Muscle of leg (tissue), 11 donors: Measurements from ENCODE around the gene CPNE5. TPM values are rescaled to one million over a fixed set of nuclear protein-coding genes. Genes with fewer than 3 reads are reported as not detected.

Source experiments
- DNase-seq: peaks from one replicate; pipeline ENCODE4 v3.0.0; 2013
- H3K27ac ChIP-seq: one replicate; pipeline ENCODE4 v1.5.1; 2013; ENCODE audit warnings: mild to moderate bottlenecking, low read length, control low read depth
- H3K27me3 ChIP-seq: one replicate; pipeline ENCODE4 v1.6.1; 2013; ENCODE audit warnings: low read length; ENCODE audit not compliant: control insufficient read depth, insufficient read depth
- H3K36me3 ChIP-seq: one replicate; pipeline ENCODE4 v1.6.1; 2013; ENCODE audit warnings: low read length; ENCODE audit not compliant: control insufficient read depth, insufficient read depth
- H3K4me1 ChIP-seq: one replicate; pipeline ENCODE4 v1.6.1; 2013; ENCODE audit warnings: low read length; ENCODE audit not compliant: control insufficient read depth, insufficient read depth
- H3K4me3 ChIP-seq: one replicate; pipeline ENCODE4 v1.5.1; 2013; ENCODE audit warnings: low read length, control low read depth
- H3K9me3 ChIP-seq: replicated peaks from 2 replicates; pipeline ENCODE4 v1.6.1; 2013; ENCODE audit warnings: low read depth, low read length; ENCODE audit not compliant: control insufficient read depth
- WGBS: methylation state at CpG from one replicate; pipeline ENCODE4 v1.1.5; 2013; ENCODE audit warnings: missing lambda C conversion rate; ENCODE audit not compliant: insufficient coverage; 5-methylcytosine and 5-hydroxymethylcytosine counted together
- polyA plus RNA-seq, 8 donors: library from polyadenylated mRNA; unstranded; fragments of 120-200 nt; gene quantifications; one replicate each; pipeline versions ENCODE4 v1.2.1 to v1.2.3, GENCODE V29; 2013; ENCODE audit warnings: inconsistent platforms in 1 of 8, low replicate concordance in 1 of 8; ENCODE audit not compliant: insufficient read length in 8 of 8, insufficient read depth in 1 of 8
- total RNA-seq: library from RNA; stranded (reverse); fragments of 120-200 nt; gene quantifications from one replicate; pipeline ENCODE4 v1.2.4, GENCODE V29; 2013

The CPNE5 gene
- total and polyA plus RNA-seq, 9 donors, result 4.9 to 17.8 (median 8.2) TPM

GRCh38 chr6:36847152-36847551 is 7.9 kb upstream of the CPNE5 start:
- WGBS, result 92% methylated on average over 2 of the region's 4 CpGs
- H3K9me3 ChIP-seq, result no peaks in the 10 kb centered on the region
- DNase-seq, result no peak
- no peak overlapping the region for H3K27ac ChIP-seq
- peaks cover 60% of the 10 kb centered on the region for H3K4me1 ChIP-seq
- no peaks in the 10 kb centered on the region for H3K36me3 ChIP-seq
- no peaks in the 10 kb centered on the region for H3K27me3 ChIP-seq
- no peak overlapping the region for H3K4me3 ChIP-seq

DNA sequence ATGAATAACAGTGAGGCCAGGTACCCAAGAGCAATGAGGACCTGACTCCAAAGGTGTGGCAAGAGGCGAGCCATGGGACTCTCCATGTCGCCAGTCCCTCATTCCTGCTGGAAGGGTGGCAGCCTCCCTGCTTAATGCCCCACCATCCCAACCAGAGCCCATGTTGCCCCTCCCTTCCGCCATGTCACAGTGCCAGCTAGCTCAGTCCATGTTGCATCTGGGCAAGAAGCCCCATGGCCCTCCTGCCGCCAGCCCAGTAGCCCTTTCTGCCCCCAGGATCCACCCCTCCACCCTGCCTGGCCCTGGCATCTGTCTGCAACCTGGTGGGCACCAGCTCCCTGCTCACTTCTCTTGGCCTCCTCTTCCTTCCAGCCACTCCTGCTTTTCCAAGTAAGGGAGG is 6.0 kb upstream of the CPNE5 start:
- Histone ChIP-seq H3K27ac (peak overlapping the region; percentile 79), H3K9me3 (no peaks in the 10 kb centered on the region), H3K36me3 (no peaks in the 10 kb centered on the region), H3K27me3 (peaks cover 2% of the 10 kb centered on the region), H3K4me3 (no peak overlapping the region), H3K4me1 (peaks cover 71% of the 10 kb centered on the region)
- 94% methylated on average over 4 of the region's 4 CpGs for WGBS
- DNase-seq, result no peak

GRCh38 chr6:36844232-36845170 is 5.3 kb upstream of the CPNE5 start:
- Histone ChIP-seq H3K36me3 (no peaks in the 10 kb centered on the region), H3K27ac (peak overlapping the region; percentile 79), H3K27me3 (peaks cover 5% of the 10 kb centered on the region), H3K4me1 (peaks cover 67% of the 10 kb centered on the region), H3K9me3 (no peaks in the 10 kb centered on the region), H3K4me3 (no peak overlapping the region)
- WGBS, result 72% methylated on average over 7 of the region's 19 CpGs
- no peak for DNase-seq

DNA sequence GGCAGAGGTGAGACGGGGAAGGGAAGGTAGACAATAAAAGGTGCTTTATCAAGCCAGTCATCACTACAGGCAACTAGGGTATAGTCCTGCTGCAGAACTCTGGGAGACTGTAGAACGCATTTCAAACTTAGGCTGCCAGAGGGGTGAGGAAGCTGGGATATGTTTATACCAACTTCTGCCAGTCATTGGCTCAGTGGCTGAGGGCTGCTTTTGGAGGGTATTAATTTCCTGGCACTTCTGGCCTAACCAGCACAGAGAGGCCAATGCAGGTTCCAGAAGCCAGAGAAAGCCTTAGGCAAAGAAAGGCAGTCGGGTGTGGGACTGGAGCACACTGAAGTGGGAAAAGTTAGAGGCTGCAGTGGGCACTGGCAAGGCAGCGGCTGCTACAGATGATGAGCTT is 3.9 kb upstream of the CPNE5 start:
- WGBS, result 81% methylated on average over 3 of the region's 4 CpGs

GRCh38 chr6:36841756-36842155 is 2.5 kb upstream of the CPNE5 start:
- DNase-seq, result no peak
- H3K27me3 ChIP-seq, result peaks cover 20% of the 10 kb centered on the region
- peaks cover 68% of the 10 kb centered on the region for H3K4me1 ChIP-seq
- H3K36me3 ChIP-seq, result no peaks in the 10 kb centered on the region
- no peaks in the 10 kb centered on the region for H3K9me3 ChIP-seq
- 60% methylated on average over 1 of the region's 2 CpGs for WGBS
- H3K4me3 ChIP-seq, result no peak overlapping the region
- H3K27ac ChIP-seq, result no peak overlapping the region

More for the DNA sequence above, 3.9 kb upstream of the CPNE5 start:
- Histone ChIP-seq H3K9me3 (no peaks in the 10 kb centered on the region), H3K4me3 (no peak overlapping the region), H3K27me3 (peaks cover 16% of the 10 kb centered on the region), H3K27ac (peak overlapping the region; percentile 79), H3K4me1 (peaks cover 66% of the 10 kb centered on the region), H3K36me3 (no peaks in the 10 kb centered on the region)
- DNase-seq, result no peak

GRCh38 chr6:36840432-36841403 is 1.5 kb upstream of the CPNE5 start:
- Histone ChIP-seq H3K9me3 (no peaks in the 10 kb centered on the region), H3K27me3 (peaks cover 20% of the 10 kb centered on the region), H3K27ac (peak overlapping the region; percentile 81), H3K36me3 (no peaks in the 10 kb centered on the region), H3K4me1 (peaks cover 79% of the 10 kb centered on the region), H3K4me3 (peak overlapping the region; percentile 51)
- WGBS, result 5% methylated on average over 40 of the region's 44 CpGs
- DNase-seq, result peak; percentile 81

DNA sequence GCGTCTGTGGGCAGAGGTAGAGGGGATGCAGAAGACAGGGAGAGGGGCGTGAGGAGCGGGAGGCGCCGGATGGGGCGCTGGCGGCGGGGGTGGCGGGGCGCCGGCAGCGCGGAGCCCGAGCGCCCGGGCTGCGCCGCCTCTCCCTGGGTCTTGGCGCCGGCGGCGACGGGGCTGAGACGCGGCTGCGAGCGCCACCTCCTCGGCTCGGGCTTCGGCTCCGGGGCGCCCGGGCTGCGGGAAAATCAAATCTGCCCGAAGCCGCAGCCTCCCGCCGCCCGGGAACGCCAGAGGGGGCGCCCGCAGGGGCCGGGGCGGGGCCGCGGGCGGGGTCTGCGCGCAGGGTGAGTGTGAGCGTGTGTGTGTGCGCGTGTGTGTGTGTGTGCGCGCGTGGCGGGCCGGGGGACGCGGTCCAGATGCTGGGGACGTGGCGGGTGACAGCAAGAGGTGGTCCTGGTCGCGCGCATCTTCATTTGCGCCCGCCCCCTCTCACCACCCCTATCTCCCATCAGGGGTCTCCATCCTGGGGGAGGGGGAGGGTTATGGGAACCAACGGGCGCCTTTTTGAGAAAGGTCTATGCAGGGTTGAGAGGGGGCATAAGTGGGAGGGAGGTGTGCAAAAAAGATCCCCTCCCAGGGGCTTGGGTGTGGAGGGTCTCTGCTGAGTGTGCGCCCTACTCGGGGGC is 646 bp upstream of the CPNE5 start:
- Histone ChIP-seq H3K4me1 (peaks cover 79% of the 10 kb centered on the region), H3K27me3 (peaks cover 20% of the 10 kb centered on the region), H3K27ac (peak overlapping the region; percentile 81), H3K9me3 (no peaks in the 10 kb centered on the region), H3K36me3 (no peaks in the 10 kb centered on the region), H3K4me3 (peak overlapping the region; percentile 64)
- under 1% methylated on average over 38 of the region's 70 CpGs for WGBS
- peak; percentile 76 for DNase-seq

- WGBS, result 93% methylated on average over 6 of the region's 6 CpGs
- Histone ChIP-seq H3K27me3 (peaks cover 20% of the 10 kb centered on the region), H3K4me1 (peaks cover 66% of the 10 kb centered on the region)
Observed at GRCh38 chr6:36837686-36838085, 1.6 kb downstream of the CPNE5 start.

GRCh38 chr6:36837022-36837339 is 2.3 kb downstream of the CPNE5 start:
- H3K4me1 ChIP-seq, result peaks cover 62% of the 10 kb centered on the region
- no peak for DNase-seq

More at GRCh38 chr6:36837686-36838085, 1.6 kb downstream of the CPNE5 start:
- Histone ChIP-seq H3K36me3 (no peaks in the 10 kb centered on the region), H3K9me3 (no peaks in the 10 kb centered on the region), H3K4me3 (no peak overlapping the region), H3K27ac (no peak overlapping the region)
- no peak for DNase-seq

More at GRCh38 chr6:36837022-36837339, 2.3 kb downstream of the CPNE5 start:
- Histone ChIP-seq H3K27ac (no peak overlapping the region), H3K27me3 (peaks cover 20% of the 10 kb centered on the region), H3K9me3 (no peaks in the 10 kb centered on the region), H3K4me3 (no peak overlapping the region), H3K36me3 (no peaks in the 10 kb centered on the region)
- 96% methylated on average over 2 of the region's 2 CpGs for WGBS
